Inflammatory macrophage (primary cell): ENCODE measurements around the gene FAM162A.

Source experiments
- DNase-seq, 2 donors: peaks; one replicate each; pipeline ENCODE4 v3.0.0-alpha.2; 2020 to 2022

FAM162A gene

GRCh38 chr3:122389197-122389596, 5.2 kb downstream of the FAM162A start:
- DNase-seq, result no peak

GRCh38 chr3:122389892-122390291, 5.9 kb downstream of the FAM162A start:
- no peak for DNase-seq

- DNase-seq, result no peak
Measured at GRCh38 chr3:122390665-122391064, 6.7 kb downstream of the FAM162A start.

- no peak for DNase-seq
Measured at GRCh38 chr3:122391681-122392446, 7.9 kb downstream of the FAM162A start.

GRCh38 chr3:122392868-122393844, 9.2 kb downstream of the FAM162A start:
- DNase-seq, result peak; percentile 46 to 57

- DNase-seq, result no peak
Measured at GRCh38 chr3:122394173-122394572, 10.2 kb downstream of the FAM162A start.

- DNase-seq, result no peak
Measured at GRCh38 chr3:122395582-122395981, 11.6 kb downstream of the FAM162A start.

GRCh38 chr3:122396511-122396910, 12.5 kb downstream of the FAM162A start:
- no peak for DNase-seq

GRCh38 chr3:122397201-122397600, 13.2 kb downstream of the FAM162A start:
- DNase-seq, result no peak

- DNase-seq, result no peak
Measured at GRCh38 chr3:122398920-122399319, 14.9 kb downstream of the FAM162A start.

GRCh38 chr3:122403489-122403888, 19.5 kb downstream of the FAM162A start:
- DNase-seq, result no peak

GRCh38 chr3:122405015-122405414, 21.0 kb downstream of the FAM162A start:
- no peak for DNase-seq

GRCh38 chr3:122406198-122406597, 22.2 kb downstream of the FAM162A start:
- no peak for DNase-seq

GRCh38 chr3:122407946-122408345, 24.0 kb downstream of the FAM162A start:
- no peak for DNase-seq

GRCh38 chr3:122409446-122409845, 25.5 kb downstream of the FAM162A start:
- peak; percentile 49 to 52 for DNase-seq

- no peak for DNase-seq
Measured at GRCh38 chr3:122410111-122410510, 26.1 kb downstream of the FAM162A start.

GRCh38 chr3:122410639-122411038, 26.7 kb downstream of the FAM162A start:
- no peak for DNase-seq

GRCh38 chr3:122414391-122414790, 30.4 kb downstream of the FAM162A start:
- no peak for DNase-seq

GRCh38 chr3:122415104-122415744, 31.2 kb downstream of the FAM162A start:
- peak; percentile 30 to 36 for DNase-seq

GRCh38 chr3:122415762-122416654, 32.0 kb downstream of the FAM162A start, which contains the start of gene WDR5B:
WDR5B (minus strand) TSS chr3:122416062; CDS start chr3:122415528, 534 bp downstream.
- DNase-seq, result peak; percentile 99

- DNase-seq, result no peak
Measured at GRCh38 chr3:122416966-122417365, 33.0 kb downstream of the FAM162A start.

- no peak for DNase-seq
Measured at GRCh38 chr3:122421101-122421500, 37.1 kb downstream of the FAM162A start.
